Islet precursor cell (in vitro differentiated cells): Measurements from ENCODE around the gene SLITRK5.

ENCODE experiments used
- DNase-seq: peaks from one replicate; pipeline ENCODE4 v3.0.0-alpha.2; 2018

Gene SLITRK5, protein sequence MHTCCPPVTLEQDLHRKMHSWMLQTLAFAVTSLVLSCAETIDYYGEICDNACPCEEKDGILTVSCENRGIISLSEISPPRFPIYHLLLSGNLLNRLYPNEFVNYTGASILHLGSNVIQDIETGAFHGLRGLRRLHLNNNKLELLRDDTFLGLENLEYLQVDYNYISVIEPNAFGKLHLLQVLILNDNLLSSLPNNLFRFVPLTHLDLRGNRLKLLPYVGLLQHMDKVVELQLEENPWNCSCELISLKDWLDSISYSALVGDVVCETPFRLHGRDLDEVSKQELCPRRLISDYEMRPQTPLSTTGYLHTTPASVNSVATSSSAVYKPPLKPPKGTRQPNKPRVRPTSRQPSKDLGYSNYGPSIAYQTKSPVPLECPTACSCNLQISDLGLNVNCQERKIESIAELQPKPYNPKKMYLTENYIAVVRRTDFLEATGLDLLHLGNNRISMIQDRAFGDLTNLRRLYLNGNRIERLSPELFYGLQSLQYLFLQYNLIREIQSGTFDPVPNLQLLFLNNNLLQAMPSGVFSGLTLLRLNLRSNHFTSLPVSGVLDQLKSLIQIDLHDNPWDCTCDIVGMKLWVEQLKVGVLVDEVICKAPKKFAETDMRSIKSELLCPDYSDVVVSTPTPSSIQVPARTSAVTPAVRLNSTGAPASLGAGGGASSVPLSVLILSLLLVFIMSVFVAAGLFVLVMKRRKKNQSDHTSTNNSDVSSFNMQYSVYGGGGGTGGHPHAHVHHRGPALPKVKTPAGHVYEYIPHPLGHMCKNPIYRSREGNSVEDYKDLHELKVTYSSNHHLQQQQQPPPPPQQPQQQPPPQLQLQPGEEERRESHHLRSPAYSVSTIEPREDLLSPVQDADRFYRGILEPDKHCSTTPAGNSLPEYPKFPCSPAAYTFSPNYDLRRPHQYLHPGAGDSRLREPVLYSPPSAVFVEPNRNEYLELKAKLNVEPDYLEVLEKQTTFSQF

DNA sequence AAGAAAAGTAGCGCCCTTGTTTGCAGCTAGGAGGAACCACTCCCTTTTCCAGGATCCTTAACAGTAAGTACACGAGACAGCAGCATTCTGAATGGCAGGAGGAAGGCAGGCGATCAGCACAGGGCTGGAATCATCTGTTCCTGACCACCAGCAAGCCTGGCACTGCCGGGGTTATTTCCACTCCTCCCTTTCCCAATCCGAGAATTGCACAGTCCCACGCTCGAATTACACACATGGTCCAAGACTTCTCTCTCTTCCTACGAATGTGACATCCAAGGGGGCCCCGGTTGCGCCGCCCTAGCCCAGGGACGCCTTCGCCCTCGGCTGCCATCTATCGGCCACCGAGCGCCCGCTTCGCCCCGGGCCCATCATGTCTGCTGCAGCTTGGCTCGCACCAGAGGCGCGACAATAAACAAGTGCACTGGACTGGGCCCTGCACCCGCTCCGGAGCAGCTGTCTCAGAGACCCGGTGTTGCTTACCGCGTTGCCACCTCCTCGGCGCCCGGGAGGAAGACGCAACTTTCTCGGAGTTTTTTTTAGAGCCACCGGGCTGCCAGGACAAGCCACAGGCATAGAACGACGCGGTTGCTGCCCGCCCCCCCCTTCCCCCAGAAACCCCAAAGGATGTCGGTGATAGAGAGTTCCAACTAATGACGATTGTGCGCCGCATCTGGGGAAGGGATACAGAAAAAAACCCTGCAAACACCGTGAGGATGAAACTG lies at the start of gene SLITRK5:
Gene SLITRK5, plus strand, starts transcription at position 341 of the 722 bp plus-strand sequence. CDS start 4,018 bp downstream, outside the sequence.
- DNase-seq: peak; percentile 90

DNA sequence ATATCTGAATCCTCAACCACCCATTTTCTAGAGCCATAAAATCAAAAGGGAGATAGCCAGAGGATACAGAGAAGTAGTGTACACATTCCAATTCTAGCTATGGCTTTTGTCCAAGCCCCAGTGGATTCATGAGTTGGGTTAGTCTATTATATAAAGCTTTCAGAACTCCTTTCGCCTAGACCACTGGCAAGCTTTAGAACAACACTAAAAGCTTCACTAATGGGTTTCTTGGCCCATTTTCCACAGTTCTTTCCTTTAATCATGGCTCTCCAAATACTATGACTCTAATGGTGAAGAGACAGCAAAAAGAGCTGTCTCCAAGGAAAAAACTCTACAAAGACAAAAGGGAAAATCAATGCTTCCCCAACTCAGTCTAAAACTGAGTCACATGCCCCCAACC lies 48.2 kb upstream of the SLITRK5 start:
- DNase-seq: no peak

DNA sequence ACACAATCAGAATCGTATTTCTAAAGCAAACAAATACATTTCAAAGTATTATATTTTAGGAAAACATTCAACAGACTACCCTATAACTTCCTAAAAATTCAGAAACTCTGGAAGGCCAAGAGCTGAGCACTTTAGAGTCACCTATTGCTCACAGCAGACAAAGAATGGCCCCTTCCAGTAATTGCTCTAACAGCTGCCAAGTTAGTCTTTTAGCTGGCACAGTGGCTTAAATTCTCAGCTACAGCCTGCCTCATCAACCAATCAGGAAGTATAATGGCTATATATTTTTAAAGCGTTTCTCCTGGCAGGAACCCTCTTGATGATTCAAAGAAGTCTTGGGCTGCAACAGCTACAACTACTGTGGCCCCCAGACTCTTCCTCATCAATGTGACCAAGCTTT lies 14.9 kb upstream of the SLITRK5 start:
- no peak for DNase-seq

DNA sequence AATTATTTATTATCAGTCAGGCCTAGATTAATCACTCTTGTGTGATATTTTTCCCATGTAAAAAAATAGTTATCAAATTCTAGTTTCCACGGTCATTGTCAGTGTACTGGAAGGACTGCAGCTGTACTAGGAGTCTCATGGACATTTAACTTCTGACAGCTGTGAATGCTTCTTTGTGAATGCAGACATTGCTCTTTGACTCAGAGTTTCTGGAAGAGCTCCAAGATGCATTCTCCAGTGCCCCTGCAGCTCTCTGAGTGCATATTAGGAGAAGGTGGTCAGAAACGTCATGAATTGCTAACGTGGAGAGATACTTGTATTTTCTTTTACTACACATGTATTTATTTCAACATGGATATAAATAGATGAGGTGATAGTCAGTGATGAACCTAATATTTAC lies 9.7 kb upstream of the SLITRK5 start:
- no peak for DNase-seq

DNA sequence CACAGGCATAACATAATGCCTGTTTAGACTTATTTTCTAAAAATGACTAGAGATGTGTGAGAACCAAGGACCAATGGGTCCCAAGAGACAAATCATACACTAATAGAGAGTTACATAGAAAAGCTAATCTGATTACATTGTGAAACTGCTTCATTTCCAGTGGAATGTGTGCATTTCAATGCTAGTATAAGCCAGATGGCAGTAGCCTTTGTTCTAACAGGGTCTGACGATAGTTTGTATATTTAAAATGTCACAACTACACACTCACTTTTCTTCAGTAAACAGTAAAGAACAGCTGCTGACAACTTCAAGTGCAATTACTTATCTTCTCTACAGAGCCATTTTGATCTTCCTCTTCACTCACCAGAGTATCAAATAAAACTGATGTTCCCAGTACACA lies 4.3 kb upstream of the SLITRK5 start:
- DNase-seq: no peak

DNA sequence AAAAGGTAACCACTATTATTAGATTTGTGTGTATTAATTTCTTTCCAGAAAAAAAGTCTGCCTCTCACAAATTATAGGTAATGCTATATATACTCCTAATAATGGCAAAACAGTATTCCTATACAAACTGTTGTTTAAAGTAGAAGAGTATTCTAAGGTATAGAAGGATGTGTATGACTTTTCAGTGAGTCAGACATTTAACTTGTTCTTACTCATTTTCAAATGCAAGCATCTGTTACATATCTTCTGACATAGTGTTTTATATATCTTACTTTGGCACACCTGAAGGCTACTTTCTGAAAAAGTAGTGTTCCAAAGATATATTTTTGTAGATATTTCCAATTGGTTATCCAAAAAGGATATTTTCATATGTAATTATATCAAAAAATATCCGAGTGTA lies 3.5 kb upstream of the SLITRK5 start:
- DNase-seq: no peak

DNA sequence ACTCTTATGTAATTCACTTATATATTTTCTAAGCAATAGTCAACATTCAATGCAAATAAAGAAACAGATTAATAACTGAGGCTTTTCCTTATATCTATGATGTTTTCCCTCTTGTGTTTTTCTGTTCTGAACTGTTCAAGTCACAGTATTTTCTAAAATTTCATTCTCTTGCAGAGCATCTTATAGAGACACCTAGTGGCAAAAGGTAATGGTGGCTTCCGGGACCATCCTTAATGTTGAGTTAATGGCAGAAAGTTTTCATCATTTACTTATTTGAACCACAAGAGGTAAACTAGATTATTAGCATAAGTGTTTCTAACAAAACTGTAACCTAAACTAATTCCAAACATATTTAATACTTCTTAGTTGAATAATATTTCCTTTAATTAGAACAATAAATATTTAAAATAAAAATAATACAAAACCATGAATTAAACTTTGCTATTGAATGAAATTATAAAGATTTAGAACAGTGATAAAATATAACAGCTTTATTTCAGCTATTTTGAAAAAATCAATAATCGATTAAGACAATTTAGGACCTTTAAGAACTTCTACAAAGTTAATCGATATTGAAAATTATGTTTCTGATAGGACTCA lies 1.7 kb upstream of the SLITRK5 start:
- DNase-seq: no peak

DNA sequence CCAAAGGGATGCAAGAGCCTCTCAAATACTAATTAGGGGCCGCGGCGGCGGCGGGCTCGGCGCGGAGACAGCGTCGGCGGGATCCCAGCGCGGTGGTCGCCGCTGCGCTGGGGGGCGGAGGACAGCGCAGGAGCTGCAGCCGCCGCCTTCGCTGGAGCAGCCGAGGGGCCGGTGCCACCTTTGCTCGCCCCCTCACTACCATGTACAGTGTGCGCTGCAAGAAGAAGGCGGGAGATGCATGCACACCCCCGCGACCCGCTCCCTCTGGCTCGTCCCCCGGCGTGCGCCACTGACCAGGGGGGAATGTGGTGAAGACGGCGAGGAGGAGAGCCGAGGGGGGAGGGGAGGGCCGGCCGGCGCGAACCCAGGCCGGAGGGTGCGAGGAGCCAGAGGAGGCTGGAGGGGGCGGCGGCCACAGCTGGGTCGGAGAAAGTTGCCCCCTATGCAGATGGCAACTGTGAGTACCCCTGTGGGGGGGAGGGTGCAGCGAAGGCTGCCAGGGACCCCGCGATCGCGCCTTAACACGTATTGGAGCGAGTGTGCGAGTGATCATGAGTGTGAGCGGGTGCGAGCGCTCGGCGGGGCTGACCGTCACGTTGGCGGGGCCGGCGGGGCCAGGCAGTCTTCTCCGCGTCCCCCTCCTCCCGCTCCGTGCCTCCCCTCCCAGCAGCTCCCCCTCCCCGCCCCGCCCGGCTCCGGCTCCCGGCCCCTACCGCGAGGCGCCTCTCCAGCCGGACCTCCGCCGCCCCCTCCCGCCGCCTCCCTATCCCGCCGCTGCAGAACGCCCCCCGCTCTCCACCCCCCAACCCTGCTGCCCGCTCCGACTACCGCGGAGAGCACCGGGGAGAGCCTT lies 808 bp downstream of the SLITRK5 start:
- peak; percentile 59 for DNase-seq

DNA sequence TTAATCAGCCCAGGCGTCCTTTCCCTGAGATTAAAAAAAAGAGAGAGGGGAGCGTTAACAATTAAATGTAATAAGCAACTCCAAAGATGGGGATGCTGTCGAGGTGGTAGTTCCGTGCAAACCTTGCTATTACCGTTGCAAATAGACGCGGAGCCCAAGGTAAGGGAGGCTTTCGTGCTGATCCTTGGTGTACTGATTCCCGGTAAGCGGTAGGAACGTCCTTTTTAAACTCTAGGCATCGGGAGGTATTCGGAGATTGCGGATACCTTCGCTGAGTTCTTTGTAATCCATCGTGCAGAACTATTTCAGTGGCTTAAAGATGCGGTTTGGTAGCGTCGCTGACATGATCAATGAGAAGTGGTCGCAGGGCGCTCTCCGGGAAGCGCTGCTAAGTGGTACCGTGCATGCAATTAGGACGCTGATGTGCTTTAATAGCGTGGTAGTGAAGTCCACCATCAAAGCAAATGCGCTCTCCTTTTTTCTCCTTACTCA lies 3.1 kb downstream of the SLITRK5 start:
- DNase-seq: peak; percentile 68

DNA sequence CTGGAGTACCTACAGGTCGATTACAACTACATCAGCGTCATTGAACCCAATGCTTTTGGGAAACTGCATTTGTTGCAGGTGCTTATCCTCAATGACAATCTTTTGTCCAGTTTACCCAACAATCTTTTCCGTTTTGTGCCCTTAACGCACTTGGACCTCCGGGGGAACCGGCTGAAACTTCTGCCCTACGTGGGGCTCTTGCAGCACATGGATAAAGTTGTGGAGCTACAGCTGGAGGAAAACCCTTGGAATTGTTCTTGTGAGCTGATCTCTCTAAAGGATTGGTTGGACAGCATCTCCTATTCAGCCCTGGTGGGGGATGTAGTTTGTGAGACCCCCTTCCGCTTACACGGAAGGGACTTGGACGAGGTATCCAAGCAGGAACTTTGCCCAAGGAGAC lies 4.7 kb downstream of the SLITRK5 start:
- no peak for DNase-seq

DNA sequence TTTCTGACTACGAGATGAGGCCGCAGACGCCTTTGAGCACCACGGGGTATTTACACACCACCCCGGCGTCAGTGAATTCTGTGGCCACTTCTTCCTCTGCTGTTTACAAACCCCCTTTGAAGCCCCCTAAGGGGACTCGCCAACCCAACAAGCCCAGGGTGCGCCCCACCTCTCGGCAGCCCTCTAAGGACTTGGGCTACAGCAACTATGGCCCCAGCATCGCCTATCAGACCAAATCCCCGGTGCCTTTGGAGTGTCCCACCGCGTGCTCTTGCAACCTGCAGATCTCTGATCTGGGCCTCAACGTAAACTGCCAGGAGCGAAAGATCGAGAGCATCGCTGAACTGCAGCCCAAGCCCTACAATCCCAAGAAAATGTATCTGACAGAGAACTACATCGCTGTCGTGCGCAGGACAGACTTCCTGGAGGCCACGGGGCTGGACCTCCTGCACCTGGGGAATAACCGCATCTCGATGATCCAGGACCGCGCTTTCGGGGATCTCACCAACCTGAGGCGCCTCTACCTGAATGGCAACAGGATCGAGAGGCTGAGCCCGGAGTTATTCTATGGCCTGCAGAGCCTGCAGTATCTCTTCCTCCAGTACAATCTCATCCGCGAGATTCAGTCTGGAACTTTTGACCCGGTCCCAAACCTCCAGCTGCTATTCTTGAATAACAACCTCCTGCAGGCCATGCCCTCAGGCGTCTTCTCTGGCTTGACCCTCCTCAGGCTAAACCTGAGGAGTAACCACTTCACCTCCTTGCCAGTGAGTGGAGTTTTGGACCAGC lies 5.3 kb downstream of the SLITRK5 start:
- no peak for DNase-seq

DNA sequence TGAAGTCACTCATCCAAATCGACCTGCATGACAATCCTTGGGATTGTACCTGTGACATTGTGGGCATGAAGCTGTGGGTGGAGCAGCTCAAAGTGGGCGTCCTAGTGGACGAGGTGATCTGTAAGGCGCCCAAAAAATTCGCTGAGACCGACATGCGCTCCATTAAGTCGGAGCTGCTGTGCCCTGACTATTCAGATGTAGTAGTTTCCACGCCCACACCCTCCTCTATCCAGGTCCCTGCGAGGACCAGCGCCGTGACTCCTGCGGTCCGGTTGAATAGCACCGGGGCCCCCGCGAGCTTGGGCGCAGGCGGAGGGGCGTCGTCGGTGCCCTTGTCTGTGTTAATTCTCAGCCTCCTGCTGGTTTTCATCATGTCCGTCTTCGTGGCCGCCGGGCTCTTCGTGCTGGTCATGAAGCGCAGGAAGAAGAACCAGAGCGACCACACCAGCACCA lies 5.9 kb downstream of the SLITRK5 start:
- DNase-seq: no peak

DNA sequence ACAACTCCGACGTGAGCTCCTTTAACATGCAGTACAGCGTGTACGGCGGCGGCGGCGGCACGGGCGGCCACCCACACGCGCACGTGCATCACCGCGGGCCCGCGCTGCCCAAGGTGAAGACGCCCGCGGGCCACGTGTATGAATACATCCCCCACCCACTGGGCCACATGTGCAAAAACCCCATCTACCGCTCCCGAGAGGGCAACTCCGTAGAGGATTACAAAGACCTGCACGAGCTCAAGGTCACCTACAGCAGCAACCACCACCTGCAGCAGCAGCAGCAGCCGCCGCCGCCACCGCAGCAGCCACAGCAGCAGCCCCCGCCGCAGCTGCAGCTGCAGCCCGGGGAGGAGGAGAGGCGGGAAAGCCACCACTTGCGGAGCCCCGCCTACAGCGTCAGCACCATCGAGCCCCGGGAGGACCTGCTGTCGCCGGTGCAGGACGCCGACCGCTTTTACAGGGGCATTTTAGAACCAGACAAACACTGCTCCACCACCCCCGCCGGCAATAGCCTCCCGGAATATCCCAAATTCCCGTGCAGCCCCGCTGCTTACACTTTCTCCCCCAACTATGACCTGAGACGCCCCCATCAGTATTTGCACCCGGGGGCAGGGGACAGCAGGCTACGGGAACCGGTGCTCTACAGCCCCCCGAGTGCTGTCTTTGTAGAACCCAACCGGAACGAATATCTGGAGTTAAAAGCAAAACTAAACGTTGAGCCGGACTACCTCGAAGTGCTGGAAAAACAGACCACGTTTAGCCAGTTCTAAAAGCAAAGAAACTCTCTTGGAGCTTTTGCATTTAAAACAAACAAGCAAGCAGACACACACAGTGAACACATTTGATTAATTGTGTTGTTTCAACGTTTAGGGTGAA lies 6.6 kb downstream of the SLITRK5 start:
- peak; percentile 73 for DNase-seq

DNA sequence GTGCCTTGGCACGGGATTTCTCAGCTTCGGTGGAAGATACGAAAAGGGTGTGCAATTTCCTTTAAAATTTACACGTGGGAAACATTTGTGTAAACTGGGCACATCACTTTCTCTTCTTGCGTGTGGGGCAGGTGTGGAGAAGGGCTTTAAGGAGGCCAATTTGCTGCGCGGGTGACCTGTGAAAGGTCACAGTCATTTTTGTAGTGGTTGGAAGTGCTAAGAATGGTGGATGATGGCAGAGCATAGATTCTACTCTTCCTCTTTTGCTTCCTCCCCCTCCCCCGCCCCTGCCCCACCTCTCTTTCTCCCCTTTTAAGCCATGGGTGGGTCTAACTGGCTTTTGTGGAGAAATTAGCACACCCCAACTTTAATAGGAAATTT lies 7.2 kb downstream of the SLITRK5 start:
- DNase-seq: no peak

DNA sequence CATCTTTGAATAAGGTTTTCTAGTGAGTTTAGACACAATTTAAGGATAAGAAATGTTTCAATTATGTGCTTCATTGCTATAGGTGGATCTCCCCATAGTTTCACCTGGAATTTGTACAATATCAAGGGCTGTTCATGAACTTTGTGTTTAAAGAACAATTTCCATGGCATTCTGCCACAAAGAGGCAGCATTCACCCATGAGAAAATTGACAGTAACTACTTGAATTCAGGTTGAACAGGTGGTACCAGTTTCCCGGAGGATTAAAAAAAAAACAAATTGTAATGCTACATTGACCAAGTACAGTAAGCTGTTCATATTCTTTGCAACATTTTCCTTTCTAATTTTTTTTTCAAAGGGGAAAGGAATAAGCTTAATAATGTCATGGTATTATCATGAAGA lies 9.1 kb downstream of the SLITRK5 start:
- DNase-seq: no peak

DNA sequence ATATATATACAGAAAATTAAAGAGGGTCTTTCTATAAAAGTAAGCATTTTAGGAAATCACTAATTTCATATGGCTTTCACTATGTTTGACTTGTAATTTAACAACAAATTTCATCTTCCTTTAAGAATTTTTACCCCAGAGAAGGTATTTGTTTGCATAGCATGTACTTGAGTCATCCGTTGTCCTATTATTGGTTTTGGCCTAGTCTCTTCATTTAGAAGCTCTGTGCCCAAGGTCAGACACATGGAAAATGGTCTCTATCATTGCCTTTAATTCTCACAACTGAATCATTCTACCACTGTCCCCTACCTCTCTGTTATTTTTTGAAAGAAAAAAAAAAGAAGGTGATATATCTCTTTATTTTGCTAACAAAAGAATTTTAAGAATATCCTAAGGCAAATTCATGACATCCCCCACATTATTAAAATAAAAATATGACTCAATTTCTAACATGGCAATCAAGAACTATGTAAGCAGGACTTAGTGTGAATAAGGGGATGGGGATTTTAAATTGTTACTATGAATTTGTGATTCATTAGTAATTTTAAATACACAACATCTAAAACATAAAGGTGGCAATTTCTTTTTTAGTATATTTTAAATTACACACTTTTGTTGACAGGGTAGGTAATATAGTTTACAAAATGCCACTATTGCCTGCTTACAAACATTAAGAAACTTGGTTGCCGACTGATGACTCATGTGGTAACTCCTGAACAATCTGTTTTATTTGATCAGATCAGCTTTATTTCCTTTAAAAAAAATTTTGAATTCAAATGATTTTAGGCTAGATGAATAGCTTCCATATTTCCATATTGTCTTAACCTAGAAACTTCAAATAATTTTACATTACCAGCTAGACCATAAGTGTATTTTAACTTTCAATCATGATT lies 13.9 kb downstream of the SLITRK5 start:
- DNase-seq: no peak

DNA sequence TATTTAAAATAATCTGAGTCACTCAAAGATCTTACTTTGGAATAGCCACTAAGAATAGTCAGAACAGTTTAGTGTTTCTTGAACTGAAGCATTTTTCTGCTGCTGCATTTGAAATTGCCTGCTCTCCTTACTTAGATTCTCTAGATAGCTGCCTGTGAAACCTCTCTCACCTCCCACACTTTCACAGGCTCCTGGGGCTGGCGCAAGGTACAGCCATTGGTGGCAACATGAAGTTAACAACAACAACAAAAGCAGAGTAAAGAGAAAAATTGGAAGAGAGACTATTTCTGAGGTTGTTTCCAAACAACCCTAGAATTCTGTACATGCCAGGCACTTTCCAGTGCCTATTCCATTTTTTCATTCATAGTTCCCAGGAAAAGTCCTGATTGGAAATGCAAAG lies 25.3 kb downstream of the SLITRK5 start:
- no peak for DNase-seq

DNA sequence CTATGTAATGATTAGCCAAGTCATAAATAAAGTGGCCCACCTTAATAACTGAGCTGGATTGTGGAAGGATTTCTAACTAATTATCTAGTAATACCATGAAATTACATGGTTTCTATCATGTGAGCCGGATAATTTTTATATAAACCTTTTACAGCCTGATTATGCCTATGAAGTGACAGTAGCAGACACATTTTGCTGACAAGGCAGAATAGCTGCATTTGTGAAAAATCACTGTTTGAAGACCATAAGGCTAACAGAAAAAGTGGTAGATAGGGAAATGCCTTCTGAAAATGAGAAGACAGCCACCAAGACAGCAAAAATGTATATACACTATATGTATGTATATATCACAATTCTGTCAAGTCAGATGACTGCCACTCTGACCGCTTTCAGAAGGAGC lies 27.1 kb downstream of the SLITRK5 start:
- DNase-seq: no peak

DNA sequence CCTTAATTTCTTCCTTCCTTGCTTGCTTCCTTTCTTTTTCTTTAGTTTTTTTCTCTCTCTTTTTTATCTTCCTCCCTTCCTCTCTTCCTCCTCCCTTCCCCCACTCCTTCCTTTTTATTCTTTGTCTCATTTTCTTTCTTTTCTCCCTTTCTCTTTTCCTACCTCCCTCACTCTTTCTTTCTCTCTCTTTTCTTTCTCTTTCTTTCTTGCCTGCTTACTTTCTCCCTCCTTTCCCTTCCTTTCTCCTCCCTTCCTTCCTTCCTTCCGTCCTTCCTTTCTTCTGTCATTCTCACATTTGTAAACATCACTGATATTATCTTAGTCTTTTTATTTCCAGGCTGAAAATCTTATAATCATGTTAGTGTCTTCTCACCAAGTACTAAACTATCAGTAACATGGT lies 38.8 kb downstream of the SLITRK5 start:
- DNase-seq: no peak
